Left forelimb (tissue), 1 donor: ENCODE measurements around the gene ZC3H12D.
"Not testable (repeated sequence)": the region's sequence is repeated elsewhere in the genome, so short reads cannot be mapped to it uniquely, and the experiment has no call there.

Experiments
- DNase-seq: peaks from one replicate; pipeline ENCODE4 v3.0.0-alpha.2; 2018; ENCODE audit warnings: low spot score

The ZC3H12D gene

DNA sequence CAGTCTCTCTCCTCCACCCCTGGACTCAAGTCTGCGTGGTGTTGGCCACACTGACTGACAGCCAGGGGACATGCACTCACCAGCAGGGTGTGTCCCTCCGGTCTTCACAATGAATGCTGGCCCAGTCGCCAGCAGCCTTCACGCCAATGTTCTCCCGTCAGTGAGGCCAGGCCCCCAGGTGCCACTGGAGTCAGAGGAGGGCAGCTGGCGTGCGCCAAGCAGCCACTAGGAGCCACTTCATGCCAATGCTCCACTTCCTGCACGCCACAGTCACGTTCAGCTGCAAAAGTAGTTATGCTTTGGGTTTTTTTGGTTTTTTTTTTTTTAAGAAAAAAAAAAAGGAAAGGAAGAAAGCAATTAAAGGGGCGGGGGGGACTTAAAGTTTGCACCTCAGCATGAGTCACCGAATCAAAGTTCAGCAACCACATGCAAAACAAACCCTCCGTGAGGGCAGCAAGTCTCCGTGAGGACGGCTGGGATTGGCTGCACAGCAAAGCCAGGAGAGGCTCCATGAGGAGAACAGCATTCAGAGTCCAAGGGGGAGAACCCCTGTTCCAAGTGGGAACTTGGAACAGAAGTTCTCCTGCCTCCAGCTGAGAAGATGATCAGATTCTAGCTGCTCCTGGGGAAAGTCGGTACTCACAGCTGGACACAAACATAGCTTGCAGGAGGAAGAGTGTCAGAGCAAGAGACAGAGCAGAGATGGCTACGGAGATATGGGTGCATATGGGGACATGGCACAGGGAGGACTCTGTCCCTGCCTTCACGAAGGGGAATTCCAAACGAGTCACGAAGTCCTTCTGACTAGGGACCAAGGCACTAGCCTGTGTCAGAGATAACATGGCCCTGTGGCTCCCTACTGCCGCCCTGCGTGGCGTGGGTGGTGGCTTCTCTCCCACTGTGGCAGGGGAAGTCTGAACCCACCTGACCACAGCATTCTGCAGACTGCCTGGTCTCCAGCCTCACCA is at the start of gene ZC3H12D:
ZC3H12D (minus strand) TSS at position 282 of the 968 bp plus-strand sequence. CDS start 10,471 bp downstream, outside the sequence.
- no peak for DNase-seq

DNA sequence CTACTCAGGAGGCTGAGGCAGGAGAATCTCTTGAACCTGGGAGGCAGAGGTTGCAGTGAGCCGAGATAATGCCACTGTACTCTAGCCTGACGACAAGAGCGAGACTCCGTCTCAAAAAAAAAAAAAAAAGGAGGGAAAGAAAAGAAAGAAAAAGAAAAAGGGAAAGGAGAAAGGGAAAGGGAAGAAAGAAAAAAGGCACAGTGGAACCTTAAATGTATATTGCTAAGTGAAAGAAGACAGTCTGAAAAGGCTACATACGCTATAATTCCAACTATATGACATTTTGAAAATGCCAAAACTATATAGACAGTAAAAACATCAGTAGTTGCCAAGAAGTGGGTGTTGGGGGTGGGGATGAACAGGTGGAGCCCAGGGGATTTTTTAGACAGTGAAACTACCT is 44.8 kb upstream of the ZC3H12D start:
- no peak for DNase-seq

DNA sequence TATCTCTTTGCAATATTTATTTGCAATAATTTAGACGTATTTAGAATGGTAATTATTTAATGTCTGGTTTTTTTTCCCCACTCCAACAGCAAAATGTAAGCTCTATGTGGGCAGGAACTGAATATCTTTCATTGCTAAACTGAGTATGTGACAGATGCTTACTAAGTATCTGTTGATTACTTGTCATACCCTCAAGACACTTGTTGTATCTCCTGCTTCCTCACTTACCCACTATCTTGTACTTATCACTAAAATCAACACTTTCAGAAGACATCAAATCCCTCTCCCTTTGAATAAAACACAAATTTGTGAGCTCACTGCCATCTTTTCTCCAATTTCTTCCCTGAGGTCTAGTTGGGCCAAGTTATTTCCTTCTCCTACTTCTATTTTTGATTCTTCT is 30.7 kb upstream of the ZC3H12D start:
- no peak for DNase-seq

DNA sequence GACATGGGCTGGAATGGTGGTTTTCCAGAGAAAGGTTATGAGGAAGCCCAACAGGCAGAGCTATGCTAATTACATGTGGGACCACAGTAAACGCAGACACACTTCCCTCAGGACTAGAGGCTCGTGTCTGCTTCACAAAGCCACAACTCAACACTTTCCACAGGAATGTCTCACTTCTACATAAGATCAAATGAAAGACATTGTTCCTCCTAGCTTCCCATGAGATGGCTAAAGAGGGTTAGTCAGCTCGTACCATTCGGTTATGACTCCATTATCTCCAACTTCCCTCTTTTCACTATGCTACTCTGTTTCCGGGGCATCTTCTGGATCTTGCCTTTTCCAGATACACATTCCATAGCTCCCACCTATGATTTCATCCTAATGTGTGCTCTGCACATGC is 29.1 kb upstream of the ZC3H12D start:
- DNase-seq, result no peak

DNA sequence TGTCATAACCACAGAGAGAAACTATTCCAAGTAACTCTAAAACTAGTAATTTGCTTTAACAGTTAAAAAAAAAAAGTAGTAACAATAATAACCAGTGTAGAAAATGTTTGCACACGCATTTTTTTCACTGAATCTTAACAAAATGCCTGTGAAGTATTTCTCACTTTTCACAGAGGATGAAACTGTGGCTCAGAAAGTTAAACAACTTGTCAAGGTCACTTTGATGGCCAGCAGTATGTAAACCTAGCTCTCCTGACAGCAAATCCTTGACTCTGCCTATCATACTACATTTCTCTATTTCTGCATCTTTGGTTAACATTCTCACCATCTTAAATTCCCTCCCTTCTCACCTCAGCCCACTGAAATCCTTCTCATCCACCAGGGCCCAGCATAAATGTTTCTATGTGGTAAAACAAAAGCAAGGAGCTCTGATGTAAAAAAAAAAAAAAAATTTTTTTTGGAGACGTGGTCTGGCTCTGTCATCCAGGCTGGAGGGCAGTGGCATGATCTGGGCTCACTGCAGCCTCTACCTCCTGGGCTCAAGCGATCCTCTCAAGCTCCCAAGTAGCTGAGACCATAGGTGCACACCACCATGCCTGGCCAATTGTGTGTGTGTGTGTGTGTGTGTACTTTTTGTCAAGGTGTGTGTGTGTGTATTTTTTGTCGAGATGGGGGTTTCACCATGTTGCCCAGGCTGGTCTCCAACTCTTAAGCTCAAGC is 26.1 kb upstream of the ZC3H12D start:
- DNase-seq, result no peak

DNA sequence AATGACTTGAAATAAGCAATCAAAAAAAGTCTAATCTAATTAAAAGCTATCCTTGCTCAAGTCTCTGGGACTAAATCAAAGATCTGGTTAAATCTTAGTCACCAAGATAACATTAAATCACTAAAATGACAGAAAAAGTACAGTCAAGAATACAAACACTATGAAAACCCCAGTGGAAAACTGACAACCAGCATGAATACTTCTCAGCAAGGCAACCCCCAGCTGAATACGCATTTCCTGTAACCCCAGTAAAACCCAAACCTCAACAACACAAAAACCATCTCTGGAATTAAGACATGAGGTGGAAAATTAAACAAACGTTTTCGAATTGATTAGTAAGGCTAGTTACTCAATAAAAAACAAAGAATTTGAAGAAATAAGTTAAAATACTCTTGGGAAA is 23.7 kb upstream of the ZC3H12D start:
- no peak for DNase-seq

DNA sequence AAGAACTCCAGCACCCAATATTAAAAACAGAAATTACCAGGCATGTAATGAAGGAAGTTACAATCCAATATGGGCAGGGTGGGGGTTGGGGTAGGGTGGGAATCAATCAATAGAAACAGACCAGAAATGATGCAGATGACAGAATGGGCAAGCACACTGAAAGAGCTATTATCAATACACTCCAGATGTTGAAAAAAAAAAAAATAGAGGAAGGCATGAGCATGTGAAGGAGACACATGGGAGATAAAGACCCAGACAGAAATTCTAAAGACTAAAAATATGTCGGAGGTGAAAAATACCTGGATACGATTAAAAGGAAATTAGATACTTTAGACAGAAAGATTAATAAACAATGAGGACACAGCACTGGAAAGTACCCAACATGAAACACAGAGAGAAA is 19.1 kb upstream of the ZC3H12D start:
- DNase-seq, result no peak

DNA sequence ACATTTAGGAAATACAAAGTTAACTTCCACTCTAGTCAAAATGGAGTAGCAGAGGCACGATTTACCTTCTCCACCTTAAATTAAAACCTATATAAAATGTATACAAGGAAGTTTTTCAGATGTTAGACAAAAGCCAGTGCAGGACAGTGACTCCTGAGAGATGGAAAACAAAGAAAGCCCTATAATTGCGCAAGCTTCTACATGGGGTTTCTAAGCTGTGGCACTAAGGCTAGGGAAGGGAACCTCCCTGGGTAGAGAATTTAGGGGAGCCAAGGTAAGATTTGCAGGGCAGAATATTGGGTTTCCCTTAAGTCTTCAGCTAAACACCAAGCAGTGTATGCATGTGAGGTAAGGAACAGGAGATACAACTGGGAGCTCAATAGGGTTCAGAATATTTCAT is 18.5 kb upstream of the ZC3H12D start:
- no peak for DNase-seq

DNA sequence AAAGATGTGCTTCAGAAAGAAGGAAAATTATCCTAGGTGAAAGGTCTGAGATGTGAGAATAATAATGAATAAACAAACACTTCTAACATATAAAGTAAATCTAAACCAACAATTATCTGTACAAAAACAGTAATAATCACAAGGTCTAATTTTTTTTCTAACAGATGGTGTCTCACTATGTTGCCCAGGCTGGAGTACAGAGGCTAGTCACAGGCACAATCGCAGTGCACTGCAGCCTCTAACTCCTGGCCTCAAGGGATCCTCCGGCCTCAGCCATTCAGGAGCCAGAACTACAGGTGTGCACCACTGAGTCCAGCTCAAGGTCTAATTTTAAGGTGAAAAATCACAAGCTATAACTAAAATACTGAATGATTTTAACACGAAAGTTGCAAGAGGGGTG is 17.0 kb upstream of the ZC3H12D start:
- DNase-seq, result no peak

DNA sequence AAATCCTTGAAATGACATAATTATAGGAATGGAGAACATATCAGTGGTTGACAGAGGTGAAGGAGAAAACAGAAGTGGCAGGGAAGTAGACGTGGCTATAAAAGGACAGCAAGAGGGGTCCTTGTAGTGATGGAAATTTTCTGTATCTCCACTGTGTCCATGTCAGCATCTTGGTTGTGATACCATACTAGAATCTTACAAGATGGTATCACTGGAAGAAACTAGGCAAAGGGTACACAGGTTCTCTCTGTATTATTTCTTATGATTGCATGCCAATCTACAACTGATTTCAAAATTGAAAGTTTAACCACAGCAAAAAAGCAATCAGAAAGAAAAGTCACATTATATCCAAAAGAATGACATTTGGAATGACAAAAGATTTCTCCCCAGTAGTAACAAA is 16.4 kb upstream of the ZC3H12D start:
- no peak for DNase-seq

DNA sequence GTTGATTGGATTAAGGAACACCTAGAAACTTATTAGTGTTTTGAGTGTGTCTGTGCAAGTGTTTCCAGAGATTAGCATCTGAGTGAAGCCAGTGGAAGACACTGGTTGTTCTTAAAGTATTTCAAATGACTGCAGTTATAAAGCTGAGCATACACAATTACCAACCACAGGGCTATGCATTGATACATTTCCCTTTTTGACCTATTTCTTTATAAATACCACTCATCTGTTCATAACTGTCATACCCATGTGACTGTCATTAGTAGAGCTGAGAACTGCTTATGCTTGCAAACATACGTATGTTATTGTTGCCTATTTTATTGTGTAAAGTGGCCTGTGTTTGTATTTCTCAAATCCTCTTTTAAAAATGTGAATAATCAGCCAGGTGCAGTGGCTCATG is 15.3 kb upstream of the ZC3H12D start:
- no peak for DNase-seq

DNA sequence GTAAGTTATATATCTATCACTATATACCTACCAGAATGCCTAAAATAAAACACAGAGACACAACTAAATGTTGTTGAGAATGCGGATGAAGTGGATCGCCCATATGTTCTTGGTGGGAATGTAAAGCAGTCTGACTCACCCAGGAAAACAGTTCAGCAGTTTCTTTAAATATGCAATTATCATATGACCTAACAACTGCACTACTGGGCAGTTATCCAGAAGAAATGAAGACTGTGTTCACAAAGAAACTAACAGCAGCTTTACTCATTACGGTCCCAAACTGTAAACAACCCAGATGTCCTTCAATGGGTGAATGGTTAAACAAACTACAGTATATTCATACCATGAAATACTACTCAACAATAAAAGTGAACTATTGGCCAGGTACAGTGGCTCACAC is 14.3 kb upstream of the ZC3H12D start:
- DNase-seq, result no peak

DNA sequence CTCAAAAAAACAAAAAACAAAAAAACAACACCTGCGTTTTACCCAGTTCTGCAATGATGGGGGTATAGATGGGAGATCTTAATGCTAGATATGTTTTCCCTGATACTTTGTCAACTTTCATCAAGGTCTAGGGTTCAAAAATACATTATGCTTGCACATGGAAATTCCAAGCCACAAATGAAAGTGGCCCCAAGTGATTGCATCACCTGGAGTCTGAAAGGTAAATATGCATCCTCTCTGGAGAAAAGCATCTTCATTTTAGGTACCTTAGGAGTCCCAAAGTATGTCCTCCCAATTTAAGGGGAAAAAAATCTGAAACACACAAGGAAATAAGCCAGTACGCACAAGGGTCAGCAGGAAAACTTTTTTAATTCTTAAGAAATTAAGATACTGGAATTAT is 12.6 kb upstream of the ZC3H12D start:
- no peak for DNase-seq

DNA sequence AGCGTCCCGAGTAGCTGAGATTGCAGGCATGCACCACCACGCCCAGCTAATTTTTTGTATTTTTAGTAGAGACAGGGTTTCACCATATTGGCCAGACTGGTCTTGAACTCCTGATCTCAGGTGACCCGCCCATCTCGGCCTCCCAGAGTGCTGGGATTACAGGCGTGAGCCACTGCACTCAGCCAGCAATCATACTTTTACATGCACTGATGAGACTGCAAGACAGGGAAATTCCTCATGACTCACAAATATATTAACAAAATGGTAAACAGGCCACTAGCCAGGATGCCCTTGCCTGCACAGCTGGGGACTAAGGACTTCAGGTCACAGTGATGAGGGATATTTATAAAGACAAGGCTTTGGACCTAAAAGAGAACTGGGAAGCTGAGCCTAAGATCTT is 11.8 kb upstream of the ZC3H12D start:
- not testable (repeated sequence) for DNase-seq

DNA sequence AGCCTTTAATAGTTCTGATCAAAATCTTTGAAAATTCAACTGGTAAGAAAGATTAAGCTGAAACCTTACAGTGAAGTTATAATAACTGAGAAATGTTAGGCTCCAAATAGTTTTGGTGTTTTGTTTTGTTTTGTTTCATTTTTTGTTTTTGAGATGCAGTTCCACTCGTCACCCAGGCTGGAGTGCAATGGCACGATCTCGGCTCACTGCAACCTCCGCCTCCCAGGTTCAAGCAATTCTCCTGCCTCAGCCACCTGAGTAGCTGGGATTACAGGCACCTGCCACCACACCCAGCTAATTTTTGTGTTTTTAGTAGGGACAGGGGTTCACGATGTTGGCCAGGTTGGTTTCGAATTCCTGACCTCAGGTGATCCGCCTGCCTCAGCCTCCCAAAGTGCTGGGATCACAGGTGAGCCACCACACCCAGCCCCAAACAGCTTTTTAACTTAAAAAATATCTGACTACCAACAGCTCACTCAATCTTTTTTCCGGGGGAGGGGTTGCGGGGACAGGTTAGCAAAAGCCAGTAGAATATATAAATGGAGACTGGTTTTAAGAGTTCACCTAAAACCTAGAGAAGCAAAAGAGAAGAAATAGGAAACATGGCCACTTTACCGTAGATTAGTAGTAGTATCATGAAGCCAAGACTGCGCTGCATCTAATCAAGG is 10.7 kb upstream of the ZC3H12D start:
- not testable (repeated sequence) for DNase-seq

DNA sequence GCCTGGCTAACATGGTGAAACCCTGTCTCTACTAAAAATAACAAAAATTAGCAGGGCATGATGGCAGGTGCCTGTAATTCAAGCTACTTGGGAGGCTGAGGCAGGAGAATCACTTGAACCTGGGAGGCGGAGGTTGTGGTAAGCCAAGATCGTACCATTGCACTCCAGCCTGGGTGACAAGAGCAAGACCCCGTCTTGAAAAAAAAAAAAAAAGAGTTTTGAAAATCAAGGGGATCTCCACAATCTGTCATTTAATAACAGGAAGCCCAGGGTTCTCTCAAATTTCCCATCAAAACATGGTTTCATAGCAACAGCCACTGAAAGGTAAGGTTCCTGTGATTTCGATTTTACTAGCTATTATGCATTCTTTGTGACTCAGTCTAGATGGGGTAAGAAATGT is 10.0 kb upstream of the ZC3H12D start:
- not testable (repeated sequence) for DNase-seq

DNA sequence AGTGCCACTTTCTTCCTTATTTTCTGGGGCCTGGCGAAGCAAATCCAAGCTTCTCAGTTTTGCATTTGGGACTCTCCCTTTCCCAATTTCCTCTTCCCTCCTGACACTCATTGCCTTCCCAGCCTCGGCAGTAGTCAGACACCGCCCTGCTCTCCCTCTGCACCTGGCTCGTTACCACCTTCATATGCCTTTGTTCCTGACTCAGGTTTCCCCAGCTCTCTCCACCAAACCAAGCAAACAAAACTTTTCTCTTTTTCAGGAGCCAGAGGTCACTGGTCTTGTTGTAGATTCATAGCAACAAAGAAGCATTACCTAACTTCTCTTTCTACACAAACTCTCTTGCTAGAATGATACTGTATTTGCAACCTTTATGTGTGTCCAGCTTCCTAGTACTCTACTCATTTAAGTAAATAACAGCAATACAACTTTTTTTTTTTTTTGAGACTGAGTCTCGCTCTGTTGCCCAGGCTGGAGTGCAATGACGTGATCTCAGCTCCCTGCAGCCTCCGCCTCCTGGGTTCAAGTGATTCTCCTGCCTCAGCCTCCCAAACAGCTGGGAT is 9.0 kb upstream of the ZC3H12D start:
- DNase-seq, result no peak

DNA sequence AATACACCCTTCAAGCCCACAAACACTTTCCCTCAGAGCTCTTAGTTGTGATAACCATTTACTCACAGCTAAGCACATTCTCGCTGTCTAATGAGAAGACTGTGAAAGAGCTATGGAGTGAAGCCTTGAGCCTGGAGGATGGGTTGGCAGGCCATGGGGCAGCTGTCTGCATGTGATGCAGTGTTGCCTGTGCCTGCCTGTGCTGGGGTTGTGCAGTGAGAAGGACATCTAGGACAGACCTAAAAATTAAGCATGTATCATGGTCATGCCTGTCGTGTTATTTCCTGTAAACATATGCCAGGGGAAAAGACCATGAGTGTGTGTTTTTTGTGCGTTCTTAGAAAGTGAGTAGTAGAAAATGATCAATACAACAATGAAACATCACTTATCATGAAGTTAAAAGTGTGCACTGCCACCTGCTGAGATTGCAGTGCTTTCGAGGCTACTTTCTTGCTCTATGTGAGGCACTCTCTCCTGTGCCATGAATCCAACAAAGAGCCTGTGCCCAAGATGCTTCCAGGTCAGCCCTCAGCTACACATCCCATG is 8.1 kb upstream of the ZC3H12D start:
- no peak for DNase-seq

DNA sequence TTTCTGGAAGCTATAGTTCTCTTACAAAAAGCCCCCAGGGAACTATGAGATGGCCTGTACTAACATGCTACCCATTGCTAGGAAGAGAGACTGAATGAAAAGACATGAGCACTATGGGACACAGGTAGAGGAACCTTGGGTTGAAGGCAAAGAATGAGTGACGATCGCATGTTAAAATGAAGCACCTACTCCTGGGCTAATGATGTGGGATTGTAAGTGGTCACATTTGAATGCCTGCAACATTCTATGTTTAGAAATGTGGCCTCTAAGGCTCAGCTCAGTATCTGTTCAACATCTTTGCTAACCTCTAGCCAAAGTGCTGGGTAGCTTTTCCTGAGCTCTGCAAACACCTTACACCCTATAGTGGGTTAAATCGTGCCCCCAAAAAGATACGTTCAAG is 5.2 kb upstream of the ZC3H12D start:
- no peak for DNase-seq

DNA sequence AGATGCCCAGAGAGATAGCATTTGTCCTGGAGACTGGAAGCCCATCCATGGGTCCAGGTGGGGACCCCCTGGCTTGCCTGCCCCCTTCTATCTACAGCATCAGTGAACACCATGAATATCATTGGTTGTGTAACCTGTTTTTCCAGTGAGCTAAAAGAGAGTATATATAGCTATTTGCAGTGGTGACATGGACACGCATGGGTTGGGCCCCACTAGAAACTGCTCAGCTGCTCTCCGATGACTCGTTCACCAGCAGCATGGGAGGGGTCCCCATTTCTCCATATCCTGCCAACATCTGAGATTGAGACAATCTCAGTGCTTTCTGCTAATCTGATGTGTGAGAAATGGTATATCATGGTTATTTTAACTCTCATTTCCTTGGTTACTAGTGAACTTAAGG is 4.0 kb upstream of the ZC3H12D start:
- no peak for DNase-seq

DNA sequence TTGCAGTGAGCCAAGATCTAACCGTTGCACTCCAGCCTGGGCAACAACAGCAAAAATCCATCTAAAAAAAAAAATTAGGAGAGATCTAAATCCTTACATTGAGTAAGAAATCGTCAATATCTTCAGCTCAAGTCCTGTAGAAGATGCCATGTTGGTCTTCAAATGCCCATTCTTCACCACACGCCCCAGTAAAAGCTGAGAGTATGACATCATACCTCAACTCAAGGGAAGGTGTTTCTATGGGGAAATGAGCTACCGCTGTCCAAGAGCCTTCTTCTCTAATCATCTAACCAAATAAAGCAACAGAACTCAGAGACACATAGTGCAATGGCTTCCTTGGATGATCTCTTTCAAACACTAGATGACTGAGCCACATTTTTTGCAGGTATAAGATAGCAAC is 2.5 kb upstream of the ZC3H12D start:
- DNase-seq, result no peak
